Naive thymus-derived CD4-positive, alpha-beta T cell (primary cell): ENCODE measurements around the gene CDKN2AIPNL. TPM values are rescaled to one million over a fixed set of nuclear protein-coding genes. Genes with fewer than 3 reads are reported as not detected.

Experiments
- ATAC-seq: fragments of 150-1000 bp; cut with Tn5 transposase; 2 replicates; pipeline ENCODE4 v1.10.0; 2021; ENCODE audit warnings: mild to moderate bottlenecking, moderate library complexity
- CTCF ChIA-PET: fragments of 350-600 bp; sonication (Branson Sonifier 250); formaldehyde crosslinking; loops from one replicate; lab custom pipeline; 2021; ENCODE audit warnings: antibody characterized with exemption; lab: Charles Lee
- POLR2A ChIA-PET: fragments of 350-600 bp; sonication (Branson Sonifier 250); formaldehyde crosslinking; loops from one replicate; lab custom pipeline; 2021; ENCODE audit warnings: antibody characterized with exemption, inconsistent platforms; lab: Charles Lee
- DNase-seq, 9 donors: peaks; one replicate each; pipeline versions ENCODE4 v3.0.0 to v3.0.0-alpha.2; 2020 to 2022; ENCODE audit warnings: mixed read lengths in 1 of 9
- H3K27ac ChIP-seq: one replicate; pipeline ENCODE4 v1.7.0; 2013; ENCODE audit warnings: mild to moderate bottlenecking, low read depth, low read length, moderate library complexity
- H3K27me3 ChIP-seq, 2 donors: one replicate each; pipeline ENCODE4 v1.7.0; 2013; ENCODE audit warnings: low read length in 2 of 2, mild to moderate bottlenecking in 2 of 2, moderate library complexity in 2 of 2; ENCODE audit not compliant: control insufficient read depth in 2 of 2, insufficient read depth in 2 of 2
- H3K36me3 ChIP-seq, 3 experiments: 1 replicate in 2 of 3; 2 replicates in 1 of 3; pipeline ENCODE4 v1.7.0; 2013; ENCODE audit warnings: low read length in 3 of 3, mild to moderate bottlenecking in 3 of 3, moderate library complexity in 1 of 3; ENCODE audit not compliant: insufficient read depth in 3 of 3, control insufficient read depth in 2 of 3
- H3K4me1 ChIP-seq, 2 donors: one replicate each; pipeline ENCODE4 v1.7.0; 2013; ENCODE audit warnings: low read length in 2 of 2, mild to moderate bottlenecking in 2 of 2, moderate library complexity in 1 of 2; ENCODE audit not compliant: control insufficient read depth in 2 of 2, insufficient read depth in 2 of 2
- H3K4me3 ChIP-seq: 2 replicates; pipeline ENCODE4 v1.7.0; 2013; ENCODE audit warnings: mild to moderate bottlenecking, low read length
- H3K9me3 ChIP-seq, 3 experiments: 1 replicate in 2 of 3; 2 replicates in 1 of 3; pipeline ENCODE4 v1.7.0; 2013; ENCODE audit warnings: low read length in 3 of 3; ENCODE audit not compliant: control insufficient read depth in 2 of 3
- H3K27ac Mint-ChIP-seq, 9 donors: one replicate each; pipeline ENCODE4 v1.8.0; 2020 to 2022; ENCODE audit warnings: mixed read lengths in 9 of 9, mild to moderate bottlenecking in 8 of 9, moderate library complexity in 5 of 9, inconsistent platforms in 2 of 9
- H3K27me3 Mint-ChIP-seq, 5 donors: one replicate each; pipeline ENCODE4 v1.8.0; 2021 to 2022; ENCODE audit warnings: mixed read lengths in 5 of 5, mild to moderate bottlenecking in 1 of 5
- H3K36me3 Mint-ChIP-seq, 5 donors: one replicate each; pipeline ENCODE4 v1.8.0; 2020 to 2022; ENCODE audit warnings: mixed read lengths in 5 of 5, mild to moderate bottlenecking in 3 of 5, inconsistent platforms in 1 of 5
- H3K4me1 Mint-ChIP-seq, 7 donors: one replicate each; pipeline ENCODE4 v1.8.0; 2020 to 2022; ENCODE audit warnings: mixed read lengths in 7 of 7, mild to moderate bottlenecking in 3 of 7, inconsistent platforms in 1 of 7
- H3K4me3 Mint-ChIP-seq, 10 donors: one replicate each; pipeline ENCODE4 v1.8.0; 2020 to 2022; ENCODE audit warnings: mild to moderate bottlenecking in 10 of 10, mixed read lengths in 10 of 10, moderate library complexity in 6 of 10, inconsistent platforms in 2 of 10
- H3K9me3 Mint-ChIP-seq, 11 donors: one replicate each; pipeline ENCODE4 v1.8.0; 2020 to 2022; ENCODE audit warnings: mixed read lengths in 11 of 11, mild to moderate bottlenecking in 4 of 11, inconsistent platforms in 1 of 11, moderate library complexity in 1 of 11
- intact Hi-C, 2 donors: fragments of 100-400 bp; cut with micrococcal nuclease; formaldehyde crosslinking; loops; one replicate each; pipeline ENCODE4 v1.15.1; 2023
- polyA plus RNA-seq, 2 donors: library from polyadenylated mRNA; unstranded; fragments of 300-500 nt; fragmentation: Illumina TruSeq; gene quantifications; one replicate each; pipeline ENCODE4 v1.2.3, GENCODE V29; 2021
- total RNA-seq, 6 experiments: library from RNA in 5 of 6; stranded (reverse) in 5 of 6; gene quantifications; 1 replicate in 5 of 6; 2 replicates in 1 of 6; pipeline ENCODE4 v1.2.3 and lab custom pipeline; 2021 to 2026

Gene CDKN2AIPNL
- total and polyA plus RNA-seq, 7 experiments from 2014 or later = 11.5 to 29.1 (median 17.8) TPM

DNA sequence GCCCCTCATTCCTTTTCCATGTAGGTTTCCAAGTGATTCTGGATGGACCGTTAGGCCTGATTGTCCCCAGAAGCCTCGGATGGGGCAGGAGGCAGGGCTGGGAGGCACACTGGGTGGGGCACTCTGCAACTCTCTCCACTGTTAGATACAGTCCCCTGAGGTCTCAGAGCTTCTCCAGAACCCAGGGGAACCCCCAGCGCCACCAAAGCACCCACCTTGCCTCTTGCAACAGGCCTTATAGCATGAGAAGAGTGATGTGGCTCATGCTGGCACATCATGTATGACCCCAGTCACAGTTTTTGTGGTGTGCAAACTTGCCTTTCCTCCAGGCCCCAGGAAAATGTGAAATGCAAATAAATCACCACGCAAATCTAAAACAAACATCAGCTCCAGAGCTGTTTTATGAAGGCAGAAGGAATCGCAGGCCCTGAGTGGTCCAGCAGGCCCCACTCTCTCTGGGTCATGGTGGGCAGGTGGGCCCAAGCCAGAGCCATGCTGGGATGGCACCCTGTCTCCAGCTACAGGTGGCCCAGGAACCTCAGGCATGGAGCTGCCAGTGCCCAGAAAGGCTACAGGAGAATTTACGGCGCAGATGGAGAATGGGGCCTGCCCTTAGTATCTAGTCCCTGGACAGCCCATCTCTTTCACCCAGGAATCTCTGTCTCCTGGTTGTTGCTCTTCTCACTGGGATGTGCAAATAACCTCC, 36.3 kb upstream of the CDKN2AIPNL start:
- Histone ChIP-seq H3K27ac (no peak overlapping the region), H3K4me1 (no peaks in the 10 kb centered on the region), H3K9me3 (no peaks in the 10 kb centered on the region), H3K4me3 (no peak overlapping the region), H3K36me3 (no peaks in the 10 kb centered on the region), H3K27me3 (no peaks in the 10 kb centered on the region)
- H3K4me3 Mint-ChIP-seq = no peak overlapping the region
- H3K27me3 Mint-ChIP-seq = peaks cover 0 to 3% (median 0%) of the 10 kb centered on the region in 5 donors
- ChIA-PET CTCF (interaction anchor here (0.6 kb wide), 1 partner anchor 248 kb away, joined by 3 read pairs; no protein-coding TSS in a partner anchor), POLR2A (interaction anchor here (1.6 kb wide), 1 partner anchor 78 kb away, joined by 10 read pairs; the partner anchor contains the start of gene JADE2)
- DNase-seq (no peak), ATAC-seq (no peak)
- H3K27ac Mint-ChIP-seq = no peak overlapping the region
- intact Hi-C loops = no loop called here
- peaks cover 0 to 2% (median 0%) of the 10 kb centered on the region in 11 donors for H3K9me3 Mint-ChIP-seq
- H3K36me3 Mint-ChIP-seq = no peaks in the 10 kb centered on the region
- H3K4me1 Mint-ChIP-seq = peaks cover 0 to 7% (median 0%) of the 10 kb centered on the region in 7 donors

DNA sequence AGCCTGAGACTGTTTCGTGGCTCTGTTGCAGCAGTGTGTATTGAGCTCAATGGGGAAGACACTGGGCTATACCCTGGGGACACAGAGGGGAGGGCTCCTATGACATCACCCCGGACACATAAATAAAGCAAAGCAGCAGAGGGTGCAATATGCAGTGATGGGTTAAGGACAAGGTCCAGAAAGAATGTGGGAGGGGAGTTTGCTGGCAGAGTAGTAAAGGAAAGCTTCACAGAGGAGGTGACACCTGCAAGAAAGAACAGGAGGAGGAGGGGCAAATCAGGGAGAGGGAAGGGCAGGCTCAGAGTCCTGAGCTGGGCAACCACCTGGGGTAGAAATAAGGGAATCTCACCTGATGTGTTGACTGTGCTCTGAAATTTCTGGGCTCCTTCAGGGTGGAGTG, 35.3 kb upstream of the CDKN2AIPNL start:
- Histone ChIP-seq H3K9me3 (no peaks in the 10 kb centered on the region), H3K4me1 (no peaks in the 10 kb centered on the region), H3K27me3 (no peaks in the 10 kb centered on the region), H3K36me3 (no peaks in the 10 kb centered on the region), H3K27ac (no peak overlapping the region), H3K4me3 (no peak overlapping the region)
- peak; percentile 37 for ATAC-seq
- no peak for DNase-seq
- peak overlapping the region in 1 of 9 donors; percentile 7 for H3K27ac Mint-ChIP-seq
- H3K9me3 Mint-ChIP-seq = peaks cover 0 to 2% (median 0%) of the 10 kb centered on the region in 11 donors
- no peaks in the 10 kb centered on the region for H3K36me3 Mint-ChIP-seq
- no peak overlapping the region for H3K4me3 Mint-ChIP-seq
- ChIA-PET POLR2A (interaction anchor here (1.6 kb wide), 1 partner anchor 79 kb away, joined by 10 read pairs; the partner anchor contains the start of gene JADE2), CTCF (no interaction called here)
- H3K4me1 Mint-ChIP-seq = peaks cover 0 to 7% (median 0%) of the 10 kb centered on the region in 7 donors
- intact Hi-C loops = no loop called here
- H3K27me3 Mint-ChIP-seq = peaks cover 0 to 3% (median 0%) of the 10 kb centered on the region in 5 donors

- ChIA-PET CTCF (no interaction called here), POLR2A (interaction anchor here (1.6 kb wide), 1 partner anchor 79 kb away, joined by 10 read pairs; the partner anchor contains the start of gene JADE2)
- Mint-ChIP-seq H3K9me3 (peaks cover 0 to 2% (median 0%) of the 10 kb centered on the region in 11 donors), H3K4me3 (no peak overlapping the region), H3K27ac (no peak overlapping the region), H3K36me3 (no peaks in the 10 kb centered on the region), H3K27me3 (peaks cover 0 to 3% (median 0%) of the 10 kb centered on the region in 5 donors), H3K4me1 (peaks cover 0 to 9% (median 0%) of the 10 kb centered on the region in 7 donors)
- ATAC-seq (peak; percentile 25), DNase-seq (no peak)
- no peaks in the 10 kb centered on the region for H3K36me3 ChIP-seq
- H3K27me3 ChIP-seq = no peaks in the 10 kb centered on the region
- no peak overlapping the region for H3K4me3 ChIP-seq
- no peaks in the 10 kb centered on the region for H3K9me3 ChIP-seq
- no peak overlapping the region for H3K27ac ChIP-seq
- intact Hi-C loops = no loop called here
- H3K4me1 ChIP-seq = no peaks in the 10 kb centered on the region
Measured at GRCh38 chr5:134445856-134446818, 34.5 kb upstream of the CDKN2AIPNL start.

GRCh38 chr5:134444941-134445471, 33.3 kb upstream of the CDKN2AIPNL start:
- ATAC-seq = peak; percentile 29
- Histone ChIP-seq H3K4me1 (no peaks in the 10 kb centered on the region), H3K4me3 (no peak overlapping the region), H3K9me3 (no peaks in the 10 kb centered on the region), H3K27me3 (no peaks in the 10 kb centered on the region), H3K36me3 (no peaks in the 10 kb centered on the region), H3K27ac (no peak overlapping the region)
- intact Hi-C loops = no loop called here
- H3K4me3 Mint-ChIP-seq = no peak overlapping the region
- no peak for DNase-seq
- H3K27ac Mint-ChIP-seq = no peak overlapping the region
- CTCF ChIA-PET = no interaction called here
- POLR2A ChIA-PET = no interaction called here
- H3K4me1 Mint-ChIP-seq = peaks cover 0 to 5% (median 0%) of the 10 kb centered on the region in 7 donors
- peaks cover 0 to 2% (median 0%) of the 10 kb centered on the region in 11 donors for H3K9me3 Mint-ChIP-seq
- peaks cover 0 to 3% (median 0%) of the 10 kb centered on the region in 5 donors for H3K27me3 Mint-ChIP-seq
- no peaks in the 10 kb centered on the region for H3K36me3 Mint-ChIP-seq

DNA sequence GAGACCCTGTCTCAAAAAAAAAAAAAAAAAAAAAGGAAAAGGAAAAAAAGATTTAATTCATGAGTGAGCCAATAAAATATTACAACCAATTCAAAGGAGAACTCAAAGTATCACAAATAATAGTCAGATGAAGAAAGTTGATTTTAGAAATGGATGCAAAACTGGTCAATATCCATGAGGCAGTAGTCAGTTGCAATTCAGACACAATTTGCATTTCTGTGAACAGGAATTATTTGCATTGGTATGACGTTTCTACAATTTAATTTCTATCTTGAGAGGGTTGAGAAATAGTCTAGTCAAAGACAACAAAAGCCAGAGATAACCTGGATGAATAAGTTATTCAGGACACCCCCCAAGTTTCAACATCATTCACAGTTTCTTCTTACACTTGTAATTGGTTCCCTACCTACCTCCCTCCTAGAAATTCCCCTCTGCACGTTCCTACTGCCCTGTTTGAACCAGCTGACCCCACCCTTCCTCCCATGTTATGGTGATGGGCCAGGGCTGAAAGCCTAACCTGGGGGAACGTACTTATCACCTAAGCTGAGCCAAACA, 28.6 kb upstream of the CDKN2AIPNL start:
- intact Hi-C loops = no loop called here
- Histone ChIP-seq H3K4me1 (peaks cover 0 to 11% of the 10 kb centered on the region in 2 donors), H3K27me3 (no peaks in the 10 kb centered on the region), H3K36me3 (no peaks in the 10 kb centered on the region), H3K9me3 (no peaks in the 10 kb centered on the region), H3K27ac (no peak overlapping the region), H3K4me3 (no peak overlapping the region)
- ATAC-seq (no peak), DNase-seq (no peak)
- no peak overlapping the region for H3K27ac Mint-ChIP-seq
- no peaks in the 10 kb centered on the region for H3K36me3 Mint-ChIP-seq
- H3K4me1 Mint-ChIP-seq = peaks cover 0 to 21% (median 12%) of the 10 kb centered on the region in 7 donors
- POLR2A ChIA-PET = no interaction called here
- no peaks in the 10 kb centered on the region for H3K27me3 Mint-ChIP-seq
- no peak overlapping the region for H3K4me3 Mint-ChIP-seq
- H3K9me3 Mint-ChIP-seq = no peaks in the 10 kb centered on the region
- CTCF ChIA-PET = no interaction called here

- no peaks in the 10 kb centered on the region for H3K9me3 Mint-ChIP-seq
- ChIA-PET CTCF (no interaction called here), POLR2A (interaction anchor here (1.4 kb wide), 1 partner anchor 10 kb away, joined by 3 read pairs; no protein-coding TSS in a partner anchor)
- H3K27me3 Mint-ChIP-seq = no peaks in the 10 kb centered on the region
- H3K36me3 ChIP-seq = no peaks in the 10 kb centered on the region
- H3K4me1 Mint-ChIP-seq = peaks cover 0 to 23% (median 12%) of the 10 kb centered on the region in 7 donors
- no peak for DNase-seq
- no peak overlapping the region for H3K4me3 Mint-ChIP-seq
- H3K9me3 ChIP-seq = no peaks in the 10 kb centered on the region
- H3K36me3 Mint-ChIP-seq = no peaks in the 10 kb centered on the region
- ATAC-seq = no peak
- intact Hi-C loops = no loop called here
- no peak overlapping the region for H3K27ac ChIP-seq
- no peak overlapping the region for H3K27ac Mint-ChIP-seq
- no peaks in the 10 kb centered on the region for H3K27me3 ChIP-seq
- H3K4me1 ChIP-seq = peaks cover 0 to 11% of the 10 kb centered on the region in 2 donors
- H3K4me3 ChIP-seq = no peak overlapping the region
Measured at GRCh38 chr5:134439210-134439654, 27.6 kb upstream of the CDKN2AIPNL start.
